GM19193 (cell line): ENCODE data around the gene GSE1.

Experiments
- POLR2A ChIP-seq: IDR thresholded peaks from 4 replicates; pipeline ENCODE4 v1.6.1; 2011; ENCODE audit not compliant: insufficient read depth, insufficient read length; ENCODE audit errors: extremely low read depth

GSE1 gene

DNA sequence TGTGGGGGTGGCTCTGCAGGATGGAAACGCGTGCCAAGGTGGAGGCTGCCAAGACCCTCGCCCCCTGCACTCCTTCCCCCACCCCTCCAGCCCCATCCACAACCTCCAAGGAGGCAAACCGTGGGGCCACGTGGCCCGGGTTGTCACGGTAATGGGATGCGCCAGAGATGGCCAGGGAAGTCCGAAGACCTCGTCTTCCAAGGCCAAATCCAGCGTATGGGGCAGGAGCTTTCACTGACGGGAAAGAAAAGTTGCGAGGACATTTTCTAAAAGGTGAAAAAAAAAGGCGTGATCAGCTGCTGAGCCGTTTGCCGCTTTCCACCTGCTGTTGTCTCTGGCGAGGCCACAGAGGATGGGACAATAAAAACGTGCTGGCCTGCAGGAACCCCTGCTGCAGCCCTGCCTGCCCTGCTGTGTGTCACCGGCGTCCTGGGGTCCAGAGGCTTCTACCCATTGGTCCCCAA is 28.3 kb upstream of the GSE1 start:
- no peak for TF ChIP-seq POLR2A

DNA sequence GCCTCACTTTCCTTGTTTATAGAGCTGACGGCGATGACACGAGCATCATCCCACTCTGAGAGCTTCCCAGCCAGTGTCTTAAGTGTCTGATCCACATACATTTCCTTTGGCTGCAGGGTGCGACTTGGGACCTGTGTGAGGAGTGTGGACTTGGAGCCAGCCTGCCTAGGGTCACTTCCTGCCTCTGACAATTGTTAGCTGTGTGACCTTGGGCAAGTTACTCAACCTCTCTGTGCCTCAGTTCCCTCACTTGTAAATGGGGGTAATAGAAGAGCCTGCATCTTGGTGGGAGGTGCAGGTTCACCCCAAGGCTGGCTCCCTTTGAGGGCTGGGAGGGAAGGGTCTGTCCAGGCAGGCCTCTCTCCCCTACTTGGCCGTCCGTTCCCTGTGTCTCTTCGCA is 27.4 kb upstream of the GSE1 start:
- no peak for TF ChIP-seq POLR2A

GRCh38 chr16:85586380-85587104 is 26.6 kb upstream of the GSE1 start:
- no peak for TF ChIP-seq POLR2A

DNA sequence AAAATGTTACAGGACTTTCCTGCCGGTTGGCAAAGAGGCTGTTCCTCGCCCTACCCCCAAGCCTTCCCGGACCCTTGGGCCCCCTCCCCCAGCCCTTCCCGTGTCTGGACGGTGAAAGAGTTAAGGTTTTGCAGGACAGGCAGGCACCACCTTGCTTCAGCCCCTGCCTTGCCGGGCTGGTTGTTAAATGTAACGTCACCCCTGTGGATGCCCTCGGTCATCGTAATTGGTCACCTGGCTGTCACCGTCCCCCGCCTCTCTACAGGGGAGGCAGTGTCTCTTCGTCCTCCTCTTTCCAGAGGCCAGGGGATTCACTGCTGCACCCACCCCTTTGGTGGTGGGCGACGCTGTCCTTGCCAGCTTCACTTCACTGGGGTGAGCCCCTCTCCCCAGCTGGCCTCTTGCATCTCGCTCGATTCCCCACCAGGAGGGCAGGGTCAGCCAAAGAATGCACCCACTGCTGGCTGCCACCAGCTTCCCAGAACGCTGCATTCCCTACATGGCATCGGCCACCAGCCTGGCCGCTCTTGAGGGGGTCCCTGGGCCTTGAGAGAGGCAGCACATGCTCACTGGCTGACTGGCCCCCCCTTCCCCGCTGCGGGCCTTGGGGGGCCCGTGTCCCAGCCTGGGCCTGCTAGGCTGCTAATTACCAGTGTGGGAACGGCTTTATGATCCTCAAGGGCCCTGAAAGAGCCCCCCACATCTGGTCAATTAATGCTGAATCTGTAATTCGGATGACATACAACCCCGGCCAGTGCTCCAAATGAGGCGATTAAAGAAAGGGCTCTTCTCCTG is 25.2 kb upstream of the GSE1 start:
- no peak for TF ChIP-seq POLR2A

- TF ChIP-seq POLR2A: no peak
Measured at GRCh38 chr16:85588562-85589503, 24.3 kb upstream of the GSE1 start.

DNA sequence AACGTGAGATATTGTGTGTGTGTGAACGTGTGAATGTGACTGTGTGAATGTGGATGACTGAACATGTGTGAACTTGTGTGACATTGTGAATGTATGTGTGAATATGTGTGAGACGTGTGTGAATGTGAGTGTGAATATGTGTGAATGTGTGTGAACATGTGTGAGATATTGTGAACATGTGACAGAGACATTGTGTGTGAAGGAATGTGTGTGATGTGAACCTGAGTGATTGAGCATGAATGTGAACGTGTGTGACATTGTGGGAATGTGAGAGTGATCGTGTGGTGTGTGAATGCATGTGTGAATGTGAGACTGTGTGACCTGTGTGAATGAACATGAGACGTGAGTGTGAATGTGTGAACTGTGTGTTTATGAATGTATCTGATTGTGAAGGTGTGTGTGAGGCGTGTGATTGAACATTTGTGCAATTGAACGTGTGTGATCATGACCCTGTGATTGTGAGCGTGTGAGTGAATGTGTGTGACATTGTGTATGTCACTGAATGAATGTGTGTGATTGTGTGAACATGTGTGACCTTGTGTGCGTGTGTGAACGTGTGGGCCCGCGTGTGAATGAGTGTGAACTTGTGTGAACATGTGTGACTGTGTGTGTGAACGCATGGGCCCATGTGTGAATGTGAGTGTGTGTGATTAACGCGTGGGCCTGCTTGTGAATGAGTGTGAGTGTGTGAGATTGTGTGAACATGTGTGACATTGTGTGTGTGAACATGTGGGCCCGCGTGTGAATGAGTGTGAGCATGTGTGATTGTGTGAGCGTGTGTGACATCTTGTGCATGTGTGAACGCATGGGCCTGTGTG is 23.2 kb upstream of the GSE1 start:
- no peak for TF ChIP-seq POLR2A

DNA sequence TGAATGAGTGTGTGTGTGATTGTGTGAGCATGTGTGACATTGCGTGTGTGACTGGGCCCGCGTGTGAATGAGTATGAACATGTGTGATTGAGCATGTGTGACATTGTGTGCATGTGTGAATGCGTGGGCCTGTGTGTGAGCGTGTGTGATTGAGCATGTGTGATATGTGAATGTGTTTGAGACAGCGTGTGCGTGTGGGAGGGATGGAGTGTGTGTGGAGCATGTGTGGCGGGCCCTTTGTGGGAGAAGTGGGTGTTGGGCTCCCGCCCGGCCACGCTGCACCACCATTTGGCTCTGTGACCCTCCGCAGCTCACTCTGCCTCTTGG is 22.7 kb upstream of the GSE1 start:
- TF ChIP-seq POLR2A: no peak

DNA sequence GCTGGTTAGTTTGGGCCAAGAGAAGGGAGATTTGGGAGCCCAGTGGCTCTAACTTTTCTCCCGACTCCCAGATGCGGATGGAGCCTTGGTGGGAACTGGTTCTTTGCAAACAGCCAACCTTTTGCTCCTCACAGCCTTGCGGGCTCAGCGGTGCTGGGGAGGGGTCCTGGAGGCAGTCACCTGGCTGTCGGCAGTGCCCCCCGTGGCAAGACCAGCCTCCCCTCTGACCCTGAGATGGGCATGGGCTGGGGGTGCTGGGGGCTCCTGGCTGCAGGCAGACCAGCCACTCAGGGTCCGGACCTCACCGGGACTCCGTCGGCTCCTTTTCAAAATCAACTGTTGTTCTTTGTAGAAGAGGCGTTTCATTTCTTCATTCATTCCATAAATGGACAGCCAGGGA is 21.7 kb upstream of the GSE1 start:
- TF ChIP-seq POLR2A: no peak

GRCh38 chr16:85592700-85593493 is 20.2 kb upstream of the GSE1 start:
- no peak for TF ChIP-seq POLR2A

- TF ChIP-seq POLR2A: no peak
Measured at GRCh38 chr16:85593494-85594221, 19.5 kb upstream of the GSE1 start.

GRCh38 chr16:85594273-85594977 is 18.7 kb upstream of the GSE1 start:
- no peak for TF ChIP-seq POLR2A

DNA sequence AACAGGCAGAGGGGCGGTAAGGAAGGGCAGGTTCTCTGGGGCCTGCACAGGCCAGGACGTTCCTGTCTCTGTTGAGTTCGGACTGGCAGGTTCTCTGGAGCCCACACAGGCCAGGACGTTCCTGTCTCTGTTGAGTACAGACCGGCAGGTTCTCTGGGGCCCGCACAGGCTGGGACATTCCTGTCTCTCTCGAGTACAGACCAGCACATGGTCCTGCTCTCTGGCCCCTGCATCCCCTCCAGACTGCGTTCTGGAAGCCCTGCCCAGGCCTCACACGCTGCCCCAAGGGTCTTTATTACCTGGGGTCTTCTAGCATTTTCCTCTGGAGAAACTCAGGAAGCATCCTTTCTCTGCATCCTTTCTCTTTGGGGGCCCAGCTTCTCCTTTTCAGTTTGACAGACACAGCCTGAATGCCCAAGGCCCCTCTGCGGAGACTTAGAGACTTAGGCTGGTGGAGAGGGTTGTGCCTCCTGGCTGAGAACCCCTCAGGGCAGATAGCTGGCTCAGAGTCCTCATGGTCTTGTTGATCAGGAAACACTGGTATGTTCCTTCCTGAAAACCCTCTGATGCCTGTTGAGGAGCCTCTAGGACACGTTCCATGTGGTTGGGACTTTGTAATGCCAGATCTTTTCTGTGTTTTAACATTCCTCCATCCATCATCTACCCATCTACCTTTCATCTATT is 18.0 kb upstream of the GSE1 start:
- TF ChIP-seq POLR2A: no peak
